H1 (cell line): ENCODE results near the gene TRIM6. TPM values are rescaled to one million over a fixed set of nuclear protein-coding genes. Genes with fewer than 3 reads are reported as not detected.

Experiments
- CTBP2 ChIP-seq: IDR thresholded peaks from 2 replicates; pipeline ENCODE4 v1.7.0; 2011; ENCODE audit warnings: borderline replicate concordance, mild to moderate bottlenecking, moderate library complexity, mixed read lengths, low read length; ENCODE audit not compliant: insufficient read depth, insufficient read length
- EGR1 ChIP-seq: IDR thresholded peaks from 2 replicates; pipeline ENCODE4 v1.6.1; 2011; ENCODE audit warnings: low read depth, low read length, borderline replicate concordance
- EP300 ChIP-seq, 2 experiments: IDR thresholded peaks; 1 replicate in 1 of 2; 2 replicates in 1 of 2; pipeline ENCODE4 v1.6.1; 2011 to 2012; ENCODE audit warnings: low read depth in 2 of 2, low read length in 2 of 2, mild to moderate bottlenecking in 2 of 2, borderline replicate concordance in 1 of 2, inconsistent platforms in 1 of 2, moderate library complexity in 1 of 2
- GTF2F1 ChIP-seq: IDR thresholded peaks from 2 replicates; pipeline ENCODE4 v1.6.1; 2012; ENCODE audit warnings: low read depth, low read length, improper control_type of control experiment, borderline replicate concordance
- POLR2A ChIP-seq, 2 experiments: IDR thresholded peaks; 1 replicate in 1 of 2; 2 replicates in 1 of 2; pipeline ENCODE4 v1.6.1; 2011; ENCODE audit warnings: low read depth in 2 of 2, low read length in 2 of 2, mild to moderate bottlenecking in 2 of 2; ENCODE audit errors: control extremely low read depth in 1 of 2
- SP2 ChIP-seq: IDR thresholded peaks from 2 replicates; pipeline ENCODE4 v1.6.1; 2012; ENCODE audit warnings: mild to moderate bottlenecking, low read length, inconsistent platforms
- polyA plus RNA-seq, 7 experiments: library from polyadenylated mRNA; depleted of rRNA in 3 of 7; stranded (reverse) in 5 of 7; unstranded in 2 of 7; fragments of >200 nt in 5 of 7; fragments of 200-250 nt in 2 of 7; gene quantifications; 1 replicate in 5 of 7; 2 replicates in 1 of 7; 4 replicates in 1 of 7; pipeline versions ENCODE4 v1.2.1 to v1.2.3, GENCODE V29; 2011 to 2013; ENCODE audit warnings: missing spikeins in 2 of 7, mixed read lengths in 2 of 7
- total RNA-seq: library from RNA; stranded (reverse); fragmentation: NEBNext Ultra II Directional; extraction: Animal tissue kit (Norgen Biotek cat#: 25700); gene quantifications from 2 replicates; pipeline ENCODE4 v1.2.1, GENCODE V29; 2021
- TF ChIP-seq, protein P1 (sequence below): fragments of 300-600 bp; sonication (generic); IDR thresholded peaks from 2 replicates; pipeline ENCODE4 v1.7.1; 2012; ENCODE audit warnings: low read length, moderate library complexity, mild to moderate bottlenecking, inconsistent platforms; ENCODE audit not compliant: insufficient replicate concordance
- TF ChIP-seq, protein P2 (sequence below), 3 experiments: IDR thresholded peaks; 1 replicate in 2 of 3; 2 replicates in 1 of 3; pipeline versions ENCODE4 v1.5.1 to v1.6.1; 2011; ENCODE audit warnings: low read length in 3 of 3, mild to moderate bottlenecking in 3 of 3, inconsistent platforms in 2 of 3, low read depth in 1 of 3, moderate library complexity in 1 of 3; ENCODE audit not compliant: insufficient read depth in 1 of 3; ENCODE audit errors: control extremely low read depth in 1 of 3

Gene TRIM6
- total and polyA plus RNA-seq, 2 of the 8 experiments (the other 6 are each of a cell fraction or from before 2014, with no cell fraction given) = 21.6 to 23.3 TPM

DNA sequence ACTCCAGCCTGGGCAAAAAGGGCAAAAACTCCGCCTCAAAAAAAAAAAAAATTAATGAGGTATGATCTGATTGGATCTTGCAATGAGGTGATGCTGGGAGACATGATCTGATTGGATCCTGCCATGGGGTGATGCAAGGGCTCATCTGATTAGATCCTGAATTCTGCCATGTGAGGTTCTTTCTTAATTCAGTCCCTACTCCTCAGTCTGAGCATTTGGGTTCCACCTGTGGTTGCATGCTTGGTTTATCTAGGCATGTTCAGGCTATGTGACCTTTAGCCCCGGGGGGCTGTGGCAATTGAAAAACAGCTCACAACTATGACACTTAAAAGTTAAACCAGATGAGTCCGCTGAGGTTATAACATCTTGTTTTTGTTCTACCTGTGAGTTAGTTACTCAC is 4.8 kb upstream of the TRIM6 start (continued):
- TF ChIP-seq, protein P1, sequence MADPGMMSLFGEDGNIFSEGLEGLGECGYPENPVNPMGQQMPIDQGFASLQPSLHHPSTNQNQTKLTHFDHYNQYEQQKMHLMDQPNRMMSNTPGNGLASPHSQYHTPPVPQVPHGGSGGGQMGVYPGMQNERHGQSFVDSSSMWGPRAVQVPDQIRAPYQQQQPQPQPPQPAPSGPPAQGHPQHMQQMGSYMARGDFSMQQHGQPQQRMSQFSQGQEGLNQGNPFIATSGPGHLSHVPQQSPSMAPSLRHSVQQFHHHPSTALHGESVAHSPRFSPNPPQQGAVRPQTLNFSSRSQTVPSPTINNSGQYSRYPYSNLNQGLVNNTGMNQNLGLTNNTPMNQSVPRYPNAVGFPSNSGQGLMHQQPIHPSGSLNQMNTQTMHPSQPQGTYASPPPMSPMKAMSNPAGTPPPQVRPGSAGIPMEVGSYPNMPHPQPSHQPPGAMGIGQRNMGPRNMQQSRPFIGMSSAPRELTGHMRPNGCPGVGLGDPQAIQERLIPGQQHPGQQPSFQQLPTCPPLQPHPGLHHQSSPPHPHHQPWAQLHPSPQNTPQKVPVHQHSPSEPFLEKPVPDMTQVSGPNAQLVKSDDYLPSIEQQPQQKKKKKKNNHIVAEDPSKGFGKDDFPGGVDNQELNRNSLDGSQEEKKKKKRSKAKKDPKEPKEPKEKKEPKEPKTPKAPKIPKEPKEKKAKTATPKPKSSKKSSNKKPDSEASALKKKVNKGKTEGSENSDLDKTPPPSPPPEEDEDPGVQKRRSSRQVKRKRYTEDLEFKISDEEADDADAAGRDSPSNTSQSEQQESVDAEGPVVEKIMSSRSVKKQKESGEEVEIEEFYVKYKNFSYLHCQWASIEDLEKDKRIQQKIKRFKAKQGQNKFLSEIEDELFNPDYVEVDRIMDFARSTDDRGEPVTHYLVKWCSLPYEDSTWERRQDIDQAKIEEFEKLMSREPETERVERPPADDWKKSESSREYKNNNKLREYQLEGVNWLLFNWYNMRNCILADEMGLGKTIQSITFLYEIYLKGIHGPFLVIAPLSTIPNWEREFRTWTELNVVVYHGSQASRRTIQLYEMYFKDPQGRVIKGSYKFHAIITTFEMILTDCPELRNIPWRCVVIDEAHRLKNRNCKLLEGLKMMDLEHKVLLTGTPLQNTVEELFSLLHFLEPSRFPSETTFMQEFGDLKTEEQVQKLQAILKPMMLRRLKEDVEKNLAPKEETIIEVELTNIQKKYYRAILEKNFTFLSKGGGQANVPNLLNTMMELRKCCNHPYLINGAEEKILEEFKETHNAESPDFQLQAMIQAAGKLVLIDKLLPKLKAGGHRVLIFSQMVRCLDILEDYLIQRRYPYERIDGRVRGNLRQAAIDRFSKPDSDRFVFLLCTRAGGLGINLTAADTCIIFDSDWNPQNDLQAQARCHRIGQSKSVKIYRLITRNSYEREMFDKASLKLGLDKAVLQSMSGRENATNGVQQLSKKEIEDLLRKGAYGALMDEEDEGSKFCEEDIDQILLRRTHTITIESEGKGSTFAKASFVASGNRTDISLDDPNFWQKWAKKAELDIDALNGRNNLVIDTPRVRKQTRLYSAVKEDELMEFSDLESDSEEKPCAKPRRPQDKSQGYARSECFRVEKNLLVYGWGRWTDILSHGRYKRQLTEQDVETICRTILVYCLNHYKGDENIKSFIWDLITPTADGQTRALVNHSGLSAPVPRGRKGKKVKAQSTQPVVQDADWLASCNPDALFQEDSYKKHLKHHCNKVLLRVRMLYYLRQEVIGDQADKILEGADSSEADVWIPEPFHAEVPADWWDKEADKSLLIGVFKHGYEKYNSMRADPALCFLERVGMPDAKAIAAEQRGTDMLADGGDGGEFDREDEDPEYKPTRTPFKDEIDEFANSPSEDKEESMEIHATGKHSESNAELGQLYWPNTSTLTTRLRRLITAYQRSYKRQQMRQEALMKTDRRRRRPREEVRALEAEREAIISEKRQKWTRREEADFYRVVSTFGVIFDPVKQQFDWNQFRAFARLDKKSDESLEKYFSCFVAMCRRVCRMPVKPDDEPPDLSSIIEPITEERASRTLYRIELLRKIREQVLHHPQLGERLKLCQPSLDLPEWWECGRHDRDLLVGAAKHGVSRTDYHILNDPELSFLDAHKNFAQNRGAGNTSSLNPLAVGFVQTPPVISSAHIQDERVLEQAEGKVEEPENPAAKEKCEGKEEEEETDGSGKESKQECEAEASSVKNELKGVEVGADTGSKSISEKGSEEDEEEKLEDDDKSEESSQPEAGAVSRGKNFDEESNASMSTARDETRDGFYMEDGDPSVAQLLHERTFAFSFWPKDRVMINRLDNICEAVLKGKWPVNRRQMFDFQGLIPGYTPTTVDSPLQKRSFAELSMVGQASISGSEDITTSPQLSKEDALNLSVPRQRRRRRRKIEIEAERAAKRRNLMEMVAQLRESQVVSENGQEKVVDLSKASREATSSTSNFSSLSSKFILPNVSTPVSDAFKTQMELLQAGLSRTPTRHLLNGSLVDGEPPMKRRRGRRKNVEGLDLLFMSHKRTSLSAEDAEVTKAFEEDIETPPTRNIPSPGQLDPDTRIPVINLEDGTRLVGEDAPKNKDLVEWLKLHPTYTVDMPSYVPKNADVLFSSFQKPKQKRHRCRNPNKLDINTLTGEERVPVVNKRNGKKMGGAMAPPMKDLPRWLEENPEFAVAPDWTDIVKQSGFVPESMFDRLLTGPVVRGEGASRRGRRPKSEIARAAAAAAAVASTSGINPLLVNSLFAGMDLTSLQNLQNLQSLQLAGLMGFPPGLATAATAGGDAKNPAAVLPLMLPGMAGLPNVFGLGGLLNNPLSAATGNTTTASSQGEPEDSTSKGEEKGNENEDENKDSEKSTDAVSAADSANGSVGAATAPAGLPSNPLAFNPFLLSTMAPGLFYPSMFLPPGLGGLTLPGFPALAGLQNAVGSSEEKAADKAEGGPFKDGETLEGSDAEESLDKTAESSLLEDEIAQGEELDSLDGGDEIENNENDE = no peak
- no peak for TF ChIP-seq GTF2F1
- TF ChIP-seq SP2 = no peak
- TF ChIP-seq EP300 (IDR thresholded peaks at IDR 0.05; ENCODE audit: borderline replicate concordance in 1 of 2, low read depth in 2 of 2, low read length in 2 of 2) = no peak
- no peak for TF ChIP-seq EGR1
- TF ChIP-seq CTBP2 = no peak
- TF ChIP-seq, protein P2, sequence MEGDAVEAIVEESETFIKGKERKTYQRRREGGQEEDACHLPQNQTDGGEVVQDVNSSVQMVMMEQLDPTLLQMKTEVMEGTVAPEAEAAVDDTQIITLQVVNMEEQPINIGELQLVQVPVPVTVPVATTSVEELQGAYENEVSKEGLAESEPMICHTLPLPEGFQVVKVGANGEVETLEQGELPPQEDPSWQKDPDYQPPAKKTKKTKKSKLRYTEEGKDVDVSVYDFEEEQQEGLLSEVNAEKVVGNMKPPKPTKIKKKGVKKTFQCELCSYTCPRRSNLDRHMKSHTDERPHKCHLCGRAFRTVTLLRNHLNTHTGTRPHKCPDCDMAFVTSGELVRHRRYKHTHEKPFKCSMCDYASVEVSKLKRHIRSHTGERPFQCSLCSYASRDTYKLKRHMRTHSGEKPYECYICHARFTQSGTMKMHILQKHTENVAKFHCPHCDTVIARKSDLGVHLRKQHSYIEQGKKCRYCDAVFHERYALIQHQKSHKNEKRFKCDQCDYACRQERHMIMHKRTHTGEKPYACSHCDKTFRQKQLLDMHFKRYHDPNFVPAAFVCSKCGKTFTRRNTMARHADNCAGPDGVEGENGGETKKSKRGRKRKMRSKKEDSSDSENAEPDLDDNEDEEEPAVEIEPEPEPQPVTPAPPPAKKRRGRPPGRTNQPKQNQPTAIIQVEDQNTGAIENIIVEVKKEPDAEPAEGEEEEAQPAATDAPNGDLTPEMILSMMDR (IDR thresholded peaks at IDR 0.05; ENCODE audit: control extremely low read depth in 1 of 3, insufficient read depth in 1 of 3, low read depth in 1 of 3, low read length in 3 of 3) = no peak
- TF ChIP-seq POLR2A (IDR thresholded peaks at IDR 0.05; ENCODE audit: control extremely low read depth in 1 of 2, low read depth in 2 of 2, low read length in 2 of 2) = no peak
